ENCODE measurements around the gene HOXC10. TPM values are rescaled to one million over a fixed set of nuclear protein-coding genes. Genes with fewer than 3 reads are reported as not detected.

Gene HOXC10
- total RNA-seq, 1 donor from 2014 or later, result 15.7 TPM

DNA sequence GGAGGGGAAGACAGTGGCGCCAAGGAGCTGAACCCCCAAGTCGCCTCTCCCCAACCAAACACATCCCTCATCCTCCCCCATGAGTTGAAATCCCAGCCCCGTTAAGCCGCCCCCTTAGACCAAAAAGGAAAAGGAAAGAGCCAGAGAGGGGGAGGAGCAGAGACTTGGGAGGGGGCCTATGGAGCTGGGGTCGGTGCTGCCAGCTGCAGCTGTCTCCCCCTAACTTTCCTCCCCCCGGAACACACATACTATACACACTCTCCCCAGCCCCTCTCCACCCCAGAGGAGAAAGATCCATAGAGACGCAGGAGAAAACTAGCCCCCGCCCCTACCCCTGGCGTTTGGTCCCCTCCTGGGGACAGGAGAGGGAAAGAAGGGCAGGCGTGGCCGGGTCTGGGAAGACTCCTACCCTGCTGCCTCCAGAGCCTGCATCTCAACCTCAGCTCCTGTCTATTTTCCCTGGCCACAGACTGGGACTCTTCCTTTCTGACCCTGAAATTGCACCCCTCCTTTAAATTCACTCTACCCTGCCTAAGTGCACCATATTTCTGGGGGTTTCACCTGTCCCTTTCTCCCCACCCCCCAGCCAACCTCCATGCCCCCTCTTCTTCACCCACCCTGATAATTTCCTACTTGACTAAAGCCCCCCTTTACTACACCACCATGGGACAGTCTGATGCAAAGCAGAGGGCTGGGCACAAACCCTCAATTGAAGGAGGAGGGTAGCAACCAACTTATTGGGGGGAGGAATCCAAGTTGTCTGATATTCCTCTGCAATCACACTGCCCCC is 13.4 kb downstream of the HOXC10 start:
- no peak for DNase-seq (ENCODE audit: low read depth)
- TF ChIP-seq, protein P1, sequence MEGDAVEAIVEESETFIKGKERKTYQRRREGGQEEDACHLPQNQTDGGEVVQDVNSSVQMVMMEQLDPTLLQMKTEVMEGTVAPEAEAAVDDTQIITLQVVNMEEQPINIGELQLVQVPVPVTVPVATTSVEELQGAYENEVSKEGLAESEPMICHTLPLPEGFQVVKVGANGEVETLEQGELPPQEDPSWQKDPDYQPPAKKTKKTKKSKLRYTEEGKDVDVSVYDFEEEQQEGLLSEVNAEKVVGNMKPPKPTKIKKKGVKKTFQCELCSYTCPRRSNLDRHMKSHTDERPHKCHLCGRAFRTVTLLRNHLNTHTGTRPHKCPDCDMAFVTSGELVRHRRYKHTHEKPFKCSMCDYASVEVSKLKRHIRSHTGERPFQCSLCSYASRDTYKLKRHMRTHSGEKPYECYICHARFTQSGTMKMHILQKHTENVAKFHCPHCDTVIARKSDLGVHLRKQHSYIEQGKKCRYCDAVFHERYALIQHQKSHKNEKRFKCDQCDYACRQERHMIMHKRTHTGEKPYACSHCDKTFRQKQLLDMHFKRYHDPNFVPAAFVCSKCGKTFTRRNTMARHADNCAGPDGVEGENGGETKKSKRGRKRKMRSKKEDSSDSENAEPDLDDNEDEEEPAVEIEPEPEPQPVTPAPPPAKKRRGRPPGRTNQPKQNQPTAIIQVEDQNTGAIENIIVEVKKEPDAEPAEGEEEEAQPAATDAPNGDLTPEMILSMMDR (conservative IDR thresholded peaks at IDR 0.05; ENCODE audit: low read depth, low read length), result no peak
- H3K4me3 ChIP-seq (ENCODE audit: low read depth, low read length), result peak overlapping the region; percentile 84

DNA sequence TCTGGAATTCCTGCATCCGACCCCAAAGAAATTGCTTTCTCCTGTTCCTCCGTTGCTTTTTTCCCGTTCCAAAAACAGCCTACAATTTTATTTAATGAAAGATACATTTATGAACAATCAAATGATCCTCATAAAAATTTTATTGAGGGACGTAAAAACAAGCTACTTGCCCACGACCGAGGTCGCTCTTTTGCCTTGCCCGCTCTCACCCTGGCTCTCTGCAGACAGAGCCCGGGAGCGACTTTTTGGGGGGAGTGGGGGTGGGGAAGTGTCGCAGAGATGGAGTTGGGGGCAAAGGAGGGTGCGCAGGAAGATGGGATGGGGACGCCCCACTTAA is 13.9 kb downstream of the HOXC10 start:
- TF ChIP-seq, protein P1 (conservative IDR thresholded peaks at IDR 0.05; ENCODE audit: low read depth, low read length), result no peak
- no peak for DNase-seq (ENCODE audit: low read depth)
- H3K4me3 ChIP-seq (ENCODE audit: low read depth, low read length), result peak overlapping the region; percentile 84

DNA sequence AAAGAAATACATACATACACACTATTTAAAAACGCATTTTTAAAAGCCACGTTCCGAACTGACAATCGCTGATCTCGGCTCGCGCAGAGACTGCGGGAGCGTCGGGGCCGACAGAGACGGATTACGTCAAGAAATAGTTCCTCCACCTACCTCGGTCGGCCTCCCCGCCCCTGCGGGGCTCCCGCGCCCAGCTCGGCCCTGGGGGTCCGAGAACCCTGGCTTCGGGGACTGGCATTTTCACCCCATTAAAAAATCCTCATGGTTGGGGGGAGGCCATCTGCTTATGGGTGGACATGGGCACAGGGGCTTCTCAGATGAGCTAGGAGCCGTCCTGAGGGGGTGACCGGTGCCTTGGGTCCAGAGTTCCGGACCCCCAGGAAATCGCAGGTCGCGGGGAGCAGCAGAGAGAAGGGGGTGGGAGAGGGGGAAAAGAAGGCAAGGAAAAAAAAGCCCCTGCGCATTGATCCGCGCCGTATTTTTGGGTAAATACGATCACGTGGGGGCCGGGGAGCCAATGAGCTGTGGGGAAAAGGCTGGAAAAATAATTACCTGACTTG is 14.7 kb downstream of the HOXC10 start:
- H3K4me3 ChIP-seq (ENCODE audit: low read depth, low read length), result peak overlapping the region; percentile 84
- TF ChIP-seq, protein P1 (conservative IDR thresholded peaks at IDR 0.05; ENCODE audit: low read depth, low read length), result no peak

DNA sequence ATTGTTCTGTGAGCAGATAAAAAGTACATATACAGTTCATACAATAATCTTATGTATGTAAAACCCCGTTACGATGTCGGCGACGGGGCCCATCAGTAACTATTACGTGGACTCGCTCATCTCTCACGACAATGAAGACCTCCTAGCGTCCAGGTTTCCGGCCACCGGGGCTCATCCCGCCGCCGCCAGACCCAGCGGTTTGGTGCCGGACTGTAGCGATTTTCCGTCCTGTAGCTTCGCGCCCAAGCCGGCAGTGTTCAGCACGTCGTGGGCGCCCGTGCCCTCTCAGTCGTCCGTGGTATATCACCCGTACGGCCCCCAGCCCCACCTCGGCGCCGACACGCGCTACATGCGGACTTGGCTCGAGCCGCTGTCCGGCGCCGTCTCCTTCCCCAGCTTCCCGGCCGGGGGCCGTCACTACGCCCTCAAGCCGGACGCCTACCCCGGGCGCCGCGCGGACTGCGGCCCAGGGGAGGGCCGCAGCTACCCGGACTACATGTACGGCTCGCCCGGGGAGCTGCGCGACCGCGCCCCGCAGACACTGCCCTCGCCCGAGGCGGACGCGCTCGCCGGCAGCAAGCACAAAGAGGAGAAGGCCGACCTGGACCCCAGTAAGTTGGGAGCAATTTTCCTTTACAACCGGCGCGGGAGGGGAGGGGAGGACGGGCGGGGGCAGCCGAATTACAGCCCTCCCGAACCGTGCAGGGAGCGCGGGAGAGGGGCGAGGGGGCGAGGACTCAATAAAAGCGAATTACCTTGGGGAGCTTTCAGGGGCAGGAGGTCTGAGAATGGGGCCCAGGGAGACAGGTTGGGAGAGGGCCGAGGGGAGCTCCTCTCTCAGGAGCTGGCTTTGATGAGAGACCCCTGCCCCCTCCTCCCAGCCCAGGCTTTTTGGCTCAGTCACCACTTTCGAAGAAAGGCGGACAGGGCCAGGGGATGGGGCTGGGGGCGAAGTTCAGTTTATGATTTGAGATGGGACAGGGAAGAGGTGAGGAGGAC is 15.5 kb downstream of the HOXC10 start, which contains the start of gene HOXC9:
Gene HOXC9, plus strand, starts transcription at position 46 of the 999 bp plus-strand sequence. Its CDS starts 28 bp downstream, at position 74.
- no peak for DNase-seq (ENCODE audit: low read depth)
- peak within 1 kb of the TSS; percentile 84 for H3K4me3 ChIP-seq (ENCODE audit: low read depth, low read length)

More for the DNA sequence above, 14.7 kb downstream of the HOXC10 start:
- DNase-seq (ENCODE audit: low read depth), result no peak

DNA sequence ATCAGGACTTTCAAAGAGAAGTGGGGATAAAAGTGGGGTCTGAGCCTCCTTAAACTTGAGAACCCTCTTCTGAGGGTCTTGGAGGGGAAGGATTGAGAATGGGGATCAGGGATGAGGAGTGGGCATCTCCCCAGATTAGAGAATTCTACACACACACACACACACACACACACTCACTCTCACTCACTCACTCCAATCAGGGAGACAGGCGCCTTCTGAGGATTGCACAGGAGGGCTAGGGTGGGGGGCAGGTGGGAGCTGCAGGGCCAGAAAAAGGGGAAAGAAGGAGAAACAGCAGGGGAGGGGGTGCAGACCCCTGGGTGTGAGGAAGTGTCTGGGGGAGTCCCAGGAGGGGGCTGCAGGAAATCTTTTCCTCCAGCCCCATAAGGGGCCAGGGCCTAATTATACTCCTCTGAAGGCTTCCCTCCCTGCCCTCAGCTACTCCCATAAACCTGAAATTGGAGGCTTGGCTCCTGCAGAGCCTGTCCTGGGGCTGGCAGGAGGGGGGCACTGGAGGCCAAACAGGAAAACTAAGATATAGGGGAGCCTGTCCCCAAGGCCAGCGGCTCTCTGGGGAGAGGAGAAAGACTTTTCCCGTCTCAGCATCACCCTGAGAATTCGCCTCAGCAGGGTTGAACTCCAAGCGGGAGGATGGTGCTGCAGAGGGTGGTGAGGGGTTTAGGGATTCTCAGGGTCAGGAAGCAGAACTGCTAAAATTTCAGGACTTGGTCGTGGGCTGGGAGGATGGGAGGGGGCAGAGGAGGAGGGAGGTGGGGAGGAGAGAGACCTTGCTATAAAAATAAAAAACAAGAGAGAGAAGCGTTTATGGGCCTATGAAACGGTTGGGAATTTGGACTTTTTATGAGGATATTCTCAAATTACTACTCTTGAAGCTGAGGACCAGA is 16.6 kb downstream of the HOXC10 start:
- TF ChIP-seq, protein P1 (conservative IDR thresholded peaks at IDR 0.05; ENCODE audit: low read depth, low read length), result no peak
- no peak for DNase-seq (ENCODE audit: low read depth)
- peak overlapping the region; percentile 84 for H3K4me3 ChIP-seq (ENCODE audit: low read depth, low read length)

More for the DNA sequence above, 15.5 kb downstream of the HOXC10 start, which contains the start of gene HOXC9:
- TF ChIP-seq, protein P1 (conservative IDR thresholded peaks at IDR 0.05; ENCODE audit: low read depth, low read length), result no peak

Data from epithelial cell of proximal tubule (primary cell).